Suppressor macrophage treated with lipopolysaccharide for 1 hour (primary cell): Measurements from ENCODE around the gene NLGN3.

Experiments
- DNase-seq, 3 donors: peaks; one replicate each; pipeline ENCODE4 v3.0.0-alpha.2; 2020 to 2022

Gene NLGN3

GRCh38 chrX:71144651-71145050 lies at the start of gene NLGN3:
Gene NLGN3, plus strand, starts transcription at chrX:71144841. Its CDS starts 2,909 bp downstream, at chrX:71147750.
- DNase-seq, result no peak

GRCh38 chrX:71095033-71095432 lies 49.6 kb upstream of the NLGN3 start:
- no peak for DNase-seq

DNA sequence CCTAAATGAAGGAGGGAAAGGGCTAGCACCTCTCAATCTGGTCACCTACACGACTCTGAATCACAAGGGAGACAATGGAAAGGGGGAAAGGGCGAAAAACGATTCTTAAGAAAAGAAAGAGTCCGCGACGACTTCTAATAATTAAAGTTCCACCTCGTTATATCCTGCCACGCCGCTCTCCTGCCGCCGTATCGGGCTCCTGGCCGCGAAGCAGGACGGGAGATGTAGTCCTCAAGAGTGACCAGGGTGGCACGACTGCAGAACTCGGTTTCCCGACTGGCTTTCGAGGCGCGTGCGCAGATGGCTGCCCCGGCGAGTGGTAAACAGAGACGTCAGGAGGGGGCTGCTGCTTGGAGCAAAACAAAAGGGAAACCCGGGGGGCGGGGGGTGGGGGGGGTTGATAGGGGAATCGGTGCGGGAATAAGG lies 49.1 kb upstream of the NLGN3 start, which contains the start of gene FOXO4:
FOXO4 (plus strand) TSS at position 297 of the 426 bp plus-strand sequence. CDS start 678 bp downstream, outside the sequence.
- DNase-seq, result peak; percentile 87 to 91 (median 89)

DNA sequence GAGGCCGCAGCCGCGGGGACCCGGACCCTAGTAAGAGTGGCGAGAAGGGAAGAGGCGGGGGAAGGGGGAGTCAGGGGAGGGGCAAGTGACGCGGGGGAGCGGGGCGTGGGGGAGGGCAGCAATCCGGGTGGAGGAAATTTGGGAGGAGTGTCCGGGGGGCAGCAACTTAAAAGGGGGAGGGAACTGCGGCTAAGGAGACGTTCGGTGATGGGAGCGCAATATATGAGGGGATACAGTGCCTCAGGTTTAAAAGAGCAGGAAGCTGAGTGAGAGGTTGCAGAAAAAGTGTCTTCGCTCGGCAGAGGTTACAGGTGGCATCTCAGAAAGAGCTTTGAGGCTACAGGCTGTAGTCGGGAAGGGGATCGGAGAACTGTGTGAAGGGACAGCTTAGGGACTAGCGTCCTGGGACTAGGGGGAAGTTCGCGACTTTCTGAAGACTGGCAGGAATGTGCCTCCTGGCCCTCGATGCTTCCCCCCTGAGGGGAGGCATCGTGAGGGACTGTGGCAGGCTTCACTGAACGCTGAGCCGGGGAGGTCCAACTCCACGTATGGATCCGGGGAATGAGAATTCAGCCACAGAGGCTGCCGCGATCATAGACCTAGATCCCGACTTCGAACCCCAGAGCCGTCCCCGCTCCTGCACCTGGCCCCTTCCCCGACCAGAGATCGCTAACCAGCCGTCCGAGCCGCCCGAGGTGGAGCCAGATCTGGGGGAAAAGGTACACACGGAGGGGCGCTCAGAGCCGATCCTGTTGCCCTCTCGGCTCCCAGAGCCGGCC lies 48.5 kb upstream of the NLGN3 start:
- peak in 1 of 3 donors; percentile 29 for DNase-seq

GRCh38 chrX:71096760-71097032 lies 47.9 kb upstream of the NLGN3 start:
- no peak for DNase-seq

- peak; percentile 73 to 88 (median 79) for DNase-seq
Observed at GRCh38 chrX:71098302-71098701, 46.3 kb upstream of the NLGN3 start.

DNA sequence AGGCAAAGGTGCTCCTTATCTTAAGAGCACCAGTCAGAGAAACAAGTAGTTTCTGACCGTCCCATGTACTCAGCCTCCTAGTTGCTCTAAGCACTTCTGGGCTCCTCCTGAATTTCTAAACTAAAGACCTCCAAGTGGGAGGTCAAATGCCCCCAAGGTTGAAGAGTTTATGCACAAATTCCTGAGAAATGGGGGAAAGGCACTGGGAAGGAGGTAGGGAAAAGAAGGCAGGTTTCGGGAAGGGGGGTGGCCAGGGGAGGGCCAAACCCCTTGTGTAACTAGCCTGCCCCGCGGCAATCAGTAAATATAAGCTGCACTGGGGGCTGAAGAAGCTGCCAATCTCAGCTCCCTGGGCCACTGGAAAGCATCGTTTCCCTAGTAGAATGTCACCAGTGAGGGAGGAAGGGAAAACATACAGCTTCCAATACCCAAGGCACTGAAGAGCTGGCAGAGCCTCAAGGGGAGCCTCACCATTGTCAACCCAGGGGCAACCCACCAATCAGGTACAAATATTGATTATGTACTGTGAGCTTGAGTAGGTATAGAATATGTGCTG lies 45.6 kb upstream of the NLGN3 start:
- no peak for DNase-seq

GRCh38 chrX:71099736-71100135 lies 44.9 kb upstream of the NLGN3 start:
- DNase-seq, result no peak

DNA sequence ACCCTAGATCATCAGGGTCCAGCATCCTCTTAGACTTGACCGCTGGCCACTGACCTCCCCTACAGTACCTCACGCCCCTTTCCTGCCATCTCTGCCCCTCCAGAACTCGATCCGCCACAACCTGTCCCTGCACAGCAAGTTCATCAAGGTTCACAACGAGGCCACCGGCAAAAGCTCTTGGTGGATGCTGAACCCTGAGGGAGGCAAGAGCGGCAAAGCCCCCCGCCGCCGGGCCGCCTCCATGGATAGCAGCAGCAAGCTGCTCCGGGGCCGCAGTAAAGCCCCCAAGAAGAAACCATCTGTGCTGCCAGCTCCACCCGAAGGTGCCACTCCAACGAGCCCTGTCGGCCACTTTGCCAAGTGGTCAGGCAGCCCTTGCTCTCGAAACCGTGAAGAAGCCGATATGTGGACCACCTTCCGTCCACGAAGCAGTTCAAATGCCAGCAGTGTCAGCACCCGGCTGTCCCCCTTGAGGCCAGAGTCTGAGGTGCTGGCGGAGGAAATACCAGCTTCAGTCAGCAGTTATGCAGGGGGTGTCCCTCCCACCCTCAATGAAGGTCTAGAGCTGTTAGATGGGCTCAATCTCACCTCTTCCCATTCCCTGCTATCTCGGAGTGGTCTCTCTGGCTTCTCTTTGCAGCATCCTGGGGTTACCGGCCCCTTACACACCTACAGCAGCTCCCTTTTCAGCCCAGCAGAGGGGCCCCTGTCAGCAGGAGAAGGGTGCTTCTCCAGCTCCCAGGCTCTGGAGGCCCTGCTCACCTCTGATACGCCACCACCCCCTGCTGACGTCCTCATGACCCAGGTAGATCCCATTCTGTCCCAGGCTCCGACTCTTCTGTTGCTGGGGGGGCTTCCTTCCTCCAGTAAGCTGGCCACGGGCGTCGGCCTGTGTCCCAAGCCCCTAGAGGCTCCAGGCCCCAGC lies 43.8 kb upstream of the NLGN3 start:
- DNase-seq, result no peak

- DNase-seq, result peak in 1 of 3 donors; percentile 24
Observed at GRCh38 chrX:71102292-71102691, 42.3 kb upstream of the NLGN3 start.

DNA sequence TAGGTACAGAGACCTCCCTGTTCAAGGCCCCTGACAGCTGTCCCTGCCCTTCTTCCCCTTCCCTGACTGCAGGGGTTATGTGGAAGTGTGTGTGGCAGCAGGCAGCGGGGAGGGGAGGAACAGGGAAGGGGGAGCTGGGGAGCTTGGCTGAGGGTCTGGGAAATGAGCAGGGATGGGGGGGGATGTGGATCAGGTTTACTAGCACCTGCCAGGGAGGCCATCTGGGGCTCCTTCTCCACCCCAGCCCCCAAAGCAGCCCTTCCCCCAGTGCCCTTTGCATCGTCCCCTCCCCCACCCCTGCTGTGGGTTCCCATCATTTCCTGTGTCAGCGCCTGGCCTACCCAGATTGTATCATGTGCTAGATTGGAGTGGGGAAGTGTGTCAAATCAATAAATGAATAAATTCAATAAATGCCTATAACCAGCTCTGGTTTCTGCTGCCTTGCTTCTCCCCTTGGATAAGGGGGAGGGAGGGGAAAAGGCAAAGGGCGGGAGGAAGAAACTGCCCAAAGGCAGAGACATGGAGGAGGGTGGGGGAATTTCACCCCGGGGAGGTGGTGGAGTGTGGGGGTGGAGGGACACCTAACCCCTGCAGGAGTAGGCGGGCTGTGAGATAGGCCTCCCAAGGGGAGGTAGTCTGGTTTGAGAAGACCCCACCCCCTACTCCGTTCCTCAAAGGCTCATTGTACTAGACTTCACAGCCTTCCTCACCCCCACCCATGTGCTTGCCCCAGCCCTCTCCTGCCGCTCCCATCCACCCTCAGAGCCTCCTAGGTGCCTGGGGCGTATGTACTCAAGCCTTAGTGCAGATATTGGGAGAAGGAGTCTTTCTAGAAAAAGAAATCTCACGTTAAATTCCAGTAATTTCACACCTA lies 41.3 kb upstream of the NLGN3 start:
- DNase-seq, result peak in 1 of 3 donors; percentile 32

- DNase-seq, result no peak
Observed at GRCh38 chrX:71105628-71106027, 39.0 kb upstream of the NLGN3 start.

- DNase-seq, result peak; percentile 21 to 38 (median 38)
Observed at GRCh38 chrX:71106427-71106826, 38.2 kb upstream of the NLGN3 start, which contains the start of gene CXorf65. Gene CXorf65, minus strand, starts transcription at chrX:71106740. Its CDS starts 184 bp downstream, at chrX:71106556.

- no peak for DNase-seq
Observed at GRCh38 chrX:71107245-71107644, 37.4 kb upstream of the NLGN3 start.

GRCh38 chrX:71107762-71108360 lies 36.8 kb upstream of the NLGN3 start:
- DNase-seq, result peak in 1 of 3 donors; percentile 23

DNA sequence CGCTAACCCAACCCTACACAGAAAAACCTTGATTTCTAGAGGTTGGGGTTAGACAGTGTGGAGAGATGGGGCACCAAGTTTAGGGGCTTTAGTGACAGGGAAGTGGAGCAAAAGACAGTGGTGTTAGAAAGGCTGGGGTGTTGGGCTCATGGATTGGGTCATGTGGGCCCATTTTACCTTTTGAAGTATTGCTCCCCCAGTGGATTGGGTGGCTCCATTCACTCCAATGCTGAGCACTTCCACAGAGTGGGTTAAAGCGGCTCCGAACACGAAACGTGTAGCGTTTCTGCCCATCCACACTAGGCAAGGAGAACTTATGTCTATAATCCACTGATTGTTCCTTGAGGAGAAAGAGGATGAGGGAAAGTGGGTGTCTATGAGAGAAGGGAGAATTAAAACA lies 35.6 kb upstream of the NLGN3 start:
- no peak for DNase-seq

GRCh38 chrX:71111141-71111843 lies 33.3 kb upstream of the NLGN3 start, which contains the start of gene IL2RG:
Gene IL2RG, minus strand, starts transcription at chrX:71111577. Its CDS starts 38 bp downstream, at chrX:71111539.
- DNase-seq, result peak; percentile 84 to 86 (median 84)

GRCh38 chrX:71111921-71112431 lies 32.7 kb upstream of the NLGN3 start:
- DNase-seq, result peak in 1 of 3 donors; percentile 14

DNA sequence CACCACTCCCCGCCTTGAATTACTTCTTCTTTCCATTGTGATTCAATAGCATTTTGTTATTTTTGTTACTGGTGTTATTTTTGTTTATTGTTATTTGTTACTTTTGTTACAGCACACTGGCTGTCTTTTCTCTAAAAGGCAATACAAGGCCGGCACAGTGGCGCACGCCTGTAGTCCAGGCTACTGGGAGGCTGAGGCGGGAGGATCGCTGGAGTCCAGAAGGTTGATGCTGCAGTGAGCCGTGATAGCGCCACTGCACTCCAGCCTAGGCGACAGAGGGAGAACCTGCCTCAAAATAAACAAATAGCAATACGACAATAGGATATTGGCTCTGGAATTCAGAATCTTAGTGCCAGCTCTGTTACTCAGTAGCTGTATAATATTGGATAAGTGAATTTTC lies 27.3 kb upstream of the NLGN3 start:
- DNase-seq, result no peak
